ENCODE results near the gene GAB2.
A peak's percentile ranks its signal among the peaks of the same experiment; 100 is the strongest.

The GAB2 gene

GRCh38 chr11:78402847-78403246 is 14.8 kb downstream of the GAB2 start:
- FAIRE-seq (no peak), DNase-seq (ENCODE audit: insufficient read length, low spot score) (no peak)

DNA sequence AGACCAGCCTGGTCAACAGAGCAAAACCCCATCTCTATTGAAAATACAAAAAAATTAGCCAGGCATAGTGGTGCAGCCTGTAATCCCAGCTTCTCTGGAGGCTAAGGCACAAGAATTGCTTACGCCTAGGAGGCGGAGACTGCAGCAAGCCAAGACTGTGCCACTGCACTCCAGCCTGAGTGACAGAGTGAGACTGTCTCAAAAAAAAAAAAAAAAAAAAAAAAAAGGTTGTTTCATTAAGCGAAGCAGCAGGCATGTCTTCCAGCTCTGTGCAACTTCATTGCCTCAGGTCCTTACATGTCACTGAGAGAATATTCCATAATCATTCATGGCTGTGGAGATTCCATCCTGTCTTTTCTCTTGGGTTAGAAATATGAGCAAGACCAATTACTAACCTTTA is 16.9 kb downstream of the GAB2 start:
- DNase-seq (ENCODE audit: insufficient read length, low spot score) (no peak), FAIRE-seq (no peak)

DNA sequence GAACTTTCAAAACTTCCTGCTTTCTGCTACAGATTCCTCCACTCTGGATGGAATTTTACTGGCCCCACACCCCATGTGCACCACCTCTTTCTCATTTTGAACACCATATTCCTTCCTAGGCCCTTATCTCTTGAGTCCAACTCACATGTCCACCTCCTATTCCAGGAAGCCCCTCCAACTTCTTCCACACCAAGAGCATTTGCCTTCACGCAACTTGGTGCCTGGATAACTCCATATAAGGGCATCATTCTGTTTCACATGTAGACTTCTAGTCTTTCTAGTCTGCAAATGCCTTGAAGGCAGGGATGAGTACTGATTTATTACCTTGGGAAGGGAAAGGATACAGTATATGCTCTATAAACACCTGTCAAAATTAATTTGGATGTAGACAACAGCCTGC is 17.5 kb downstream of the GAB2 start:
- DNase-seq (ENCODE audit: insufficient read length, low spot score) = no peak
- FAIRE-seq = no peak

GRCh38 chr11:78399136-78399535 is 18.5 kb downstream of the GAB2 start:
- no peak for FAIRE-seq
- no peak for DNase-seq (ENCODE audit: insufficient read length, low spot score)

DNA sequence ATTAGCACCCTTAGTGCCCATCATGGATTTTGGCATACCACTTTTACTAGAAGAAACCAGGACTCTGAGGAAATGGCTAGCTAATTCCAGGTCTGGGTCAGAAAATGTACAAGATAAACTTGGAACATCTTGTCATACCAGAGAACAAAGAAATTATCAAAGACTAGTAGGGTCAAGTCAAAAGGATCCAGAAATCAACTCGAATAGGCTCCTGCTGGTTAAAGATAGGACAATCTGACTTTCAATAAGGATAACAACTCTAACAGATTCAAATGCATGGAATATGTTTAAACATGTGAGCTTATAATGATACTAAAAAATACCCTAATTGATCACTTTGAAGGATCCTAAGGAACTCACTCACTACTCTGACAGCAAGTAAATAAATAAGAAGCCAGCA is 18.9 kb downstream of the GAB2 start:
- FAIRE-seq = no peak
- no peak for DNase-seq (ENCODE audit: insufficient read length, low spot score)

GRCh38 chr11:78397398-78397797 is 20.2 kb downstream of the GAB2 start:
- FAIRE-seq (no peak), DNase-seq (ENCODE audit: insufficient read length, low spot score) (no peak)

GRCh38 chr11:78395597-78395996 is 22.0 kb downstream of the GAB2 start:
- FAIRE-seq = no peak
- no peak for DNase-seq (ENCODE audit: insufficient read length, low spot score)

- DNase-seq (ENCODE audit: insufficient read length, low spot score) = no peak
- no peak for FAIRE-seq
Measured at GRCh38 chr11:78392854-78393253, 24.8 kb downstream of the GAB2 start.

- no peak for DNase-seq (ENCODE audit: insufficient read length, low spot score)
- no peak for FAIRE-seq
Measured at GRCh38 chr11:78391424-78391823, 26.2 kb downstream of the GAB2 start.

DNA sequence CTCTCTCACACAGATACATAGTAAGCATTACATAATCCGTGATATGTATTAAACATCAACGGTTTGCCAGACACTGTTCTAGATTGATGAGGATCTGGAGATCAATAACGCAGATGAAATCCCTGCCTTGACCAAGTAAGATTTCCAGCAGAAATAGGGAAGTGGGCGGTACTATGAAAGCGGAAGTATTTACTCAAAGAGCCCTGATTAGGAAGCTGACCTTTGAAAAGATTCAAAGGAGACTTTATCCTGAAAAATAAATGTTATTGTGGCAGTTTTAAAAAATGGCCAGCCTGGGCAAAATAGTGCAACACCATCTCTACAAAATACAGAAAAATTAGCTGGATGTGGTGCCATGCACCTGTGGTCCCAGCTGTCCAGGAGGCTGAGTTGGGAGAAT is 26.8 kb downstream of the GAB2 start:
- DNase-seq (ENCODE audit: insufficient read length, low spot score) (no peak), FAIRE-seq (no peak)

DNA sequence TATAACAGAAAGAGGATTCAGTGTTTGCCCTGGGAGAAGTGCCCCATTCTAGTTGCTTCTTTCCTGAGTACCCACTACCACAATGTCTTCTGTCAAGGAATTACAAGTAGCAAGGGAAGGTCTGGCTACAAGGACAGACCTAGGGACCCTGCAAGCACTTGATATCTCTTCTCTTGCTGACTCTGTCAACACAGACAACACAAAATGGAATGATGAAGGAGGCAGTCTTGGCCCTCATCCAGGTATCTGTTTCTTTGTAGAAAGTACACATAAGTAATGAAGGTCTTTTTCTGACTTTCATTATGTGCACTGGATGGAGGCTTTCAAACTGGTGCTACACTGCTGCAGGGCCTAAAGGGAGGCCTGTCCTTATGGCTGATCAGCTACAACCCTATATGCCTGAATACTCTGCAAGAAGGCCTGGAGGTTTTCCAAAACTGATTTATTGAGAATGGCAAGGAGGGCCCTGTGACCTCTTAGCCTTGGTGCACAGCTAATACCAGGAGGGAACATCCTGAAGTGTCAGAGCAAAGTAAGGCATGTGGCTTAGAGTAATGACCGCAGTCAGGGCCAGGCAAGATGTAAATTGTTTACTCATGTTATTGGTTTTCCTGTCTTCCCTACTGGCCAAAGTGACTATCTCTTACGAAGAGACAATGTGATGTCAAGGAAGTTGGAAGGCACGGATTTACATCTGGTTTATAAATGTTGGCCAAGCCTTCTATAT is 31.2 kb downstream of the GAB2 start:
- no peak for FAIRE-seq
- no peak for DNase-seq (ENCODE audit: insufficient read length, low spot score)

DNA sequence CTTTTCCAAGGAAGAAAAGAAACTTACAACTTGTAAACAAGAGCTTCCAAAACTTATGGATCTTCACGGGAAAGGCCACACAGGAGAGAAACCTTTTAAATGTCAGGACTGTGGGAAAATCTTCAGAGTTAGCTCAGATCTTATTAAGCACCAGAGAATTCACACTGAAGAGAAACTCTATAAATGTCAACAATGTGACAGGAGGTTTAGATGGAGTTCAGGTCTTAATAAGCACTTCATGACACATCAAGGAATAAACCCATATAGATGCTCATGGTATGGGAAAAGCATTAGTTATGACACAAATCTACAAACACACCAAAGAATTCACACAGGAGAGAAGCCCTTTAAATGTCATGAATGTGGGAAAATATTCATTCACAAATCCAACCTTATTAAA is 32.4 kb downstream of the GAB2 start:
- DNase-seq (ENCODE audit: insufficient read length, low spot score) (no peak), FAIRE-seq (no peak)

- FAIRE-seq = no peak
- no peak for DNase-seq (ENCODE audit: insufficient read length, low spot score)
Measured at GRCh38 chr11:78384231-78384630, 33.4 kb downstream of the GAB2 start.

GRCh38 chr11:78381865-78382264 is 35.8 kb downstream of the GAB2 start:
- FAIRE-seq (no peak), DNase-seq (ENCODE audit: insufficient read length, low spot score) (no peak)

GRCh38 chr11:78380615-78381051 is 37.0 kb downstream of the GAB2 start:
- peak; percentile 38 for DNase-seq (ENCODE audit: insufficient read length, low spot score)

DNA sequence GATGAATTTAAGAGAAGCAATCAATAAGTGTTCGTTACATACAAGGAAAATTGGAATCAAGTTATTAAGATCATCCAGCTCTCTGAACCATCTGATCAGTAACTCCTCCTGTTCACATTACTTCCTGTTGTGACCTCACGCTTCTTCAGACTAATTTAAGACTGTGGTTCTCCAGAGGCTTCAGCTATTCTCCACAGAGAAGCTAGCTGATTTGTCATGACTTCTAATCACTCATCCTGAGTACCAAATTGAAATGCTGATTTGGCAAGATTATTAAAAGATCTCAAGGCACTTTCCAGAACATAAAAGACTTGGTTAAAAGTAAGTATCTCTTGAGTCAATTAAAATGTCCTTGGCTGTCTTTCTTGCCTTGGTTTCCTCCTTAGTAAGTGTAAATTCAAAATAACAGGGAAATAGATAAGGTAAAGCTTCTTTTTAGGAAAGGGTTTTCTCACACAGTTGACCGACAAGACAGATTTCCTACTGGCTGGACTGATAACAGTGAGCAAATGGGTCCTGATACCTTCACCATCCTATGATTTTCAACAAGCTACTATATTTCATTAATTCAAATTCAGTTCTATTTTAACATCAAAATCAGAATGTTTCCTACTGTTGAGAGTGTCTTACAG is 38.5 kb downstream of the GAB2 start:
- FAIRE-seq = no peak
- DNase-seq (ENCODE audit: insufficient read length, low spot score) = no peak

More at GRCh38 chr11:78380615-78381051, 37.0 kb downstream of the GAB2 start:
- no peak for FAIRE-seq

DNA sequence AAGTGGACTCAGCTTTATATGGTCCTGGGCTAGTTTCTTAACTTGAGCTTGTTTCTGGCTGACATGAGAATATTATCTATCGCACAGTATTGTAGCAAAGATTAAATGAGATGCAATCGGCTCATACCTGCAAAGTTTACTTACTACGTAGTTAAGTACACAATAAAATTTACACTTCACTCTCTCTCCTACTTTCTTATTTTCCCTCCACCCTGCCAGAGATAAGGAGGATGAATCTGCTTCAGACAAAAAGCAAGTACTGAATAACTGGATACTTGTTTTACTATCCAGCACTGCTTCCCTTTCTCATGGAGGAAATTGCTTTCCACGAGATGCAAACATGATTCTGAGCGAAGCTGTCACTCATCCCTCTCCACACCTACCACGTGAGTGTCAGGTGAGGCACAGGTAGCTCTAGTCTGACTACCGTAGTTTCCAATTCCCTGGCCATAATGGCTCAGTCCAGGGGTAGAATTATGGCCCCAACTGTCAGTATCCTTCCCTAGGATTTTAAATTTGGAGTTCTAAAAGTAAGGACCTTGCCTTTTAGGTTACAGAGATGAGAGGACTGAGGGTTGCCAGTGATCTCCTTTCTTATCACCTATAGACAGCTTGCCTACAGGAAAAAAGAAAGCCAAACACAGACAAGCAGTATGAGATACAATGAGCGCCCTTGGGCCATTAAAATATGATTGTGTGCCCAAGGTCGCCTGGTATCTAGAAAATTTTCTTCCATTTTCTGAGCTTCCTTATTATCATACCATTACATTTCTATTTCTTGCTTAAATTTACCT is 39.8 kb downstream of the GAB2 start:
- DNase-seq (ENCODE audit: insufficient read length, low spot score) = no peak
- FAIRE-seq = no peak

DNA sequence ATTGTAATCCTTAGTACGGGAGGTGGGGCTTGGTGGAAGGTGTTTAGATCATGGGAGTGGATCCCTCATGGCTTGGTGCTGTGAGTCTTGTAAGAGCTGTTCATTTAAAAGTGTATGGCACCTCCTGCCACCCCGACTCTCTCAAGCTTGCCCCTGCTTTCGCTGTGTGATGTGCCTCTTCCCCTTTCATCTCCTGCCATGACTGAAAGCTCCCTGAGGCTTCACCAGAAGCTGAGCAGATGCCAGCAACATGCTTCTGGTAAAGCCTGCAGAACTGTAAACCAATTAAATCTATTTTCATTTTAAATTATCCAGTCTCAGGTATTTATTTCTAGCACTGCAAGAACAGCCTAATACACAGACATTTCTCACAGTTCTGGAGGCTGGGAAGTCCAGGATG is 40.8 kb downstream of the GAB2 start:
- FAIRE-seq = no peak

GRCh38 chr11:78374917-78375316 is 42.7 kb downstream of the GAB2 start:
- FAIRE-seq = no peak

More for the DNA sequence above, 40.8 kb downstream of the GAB2 start:
- no peak for DNase-seq (ENCODE audit: insufficient read length, low spot score)

DNA sequence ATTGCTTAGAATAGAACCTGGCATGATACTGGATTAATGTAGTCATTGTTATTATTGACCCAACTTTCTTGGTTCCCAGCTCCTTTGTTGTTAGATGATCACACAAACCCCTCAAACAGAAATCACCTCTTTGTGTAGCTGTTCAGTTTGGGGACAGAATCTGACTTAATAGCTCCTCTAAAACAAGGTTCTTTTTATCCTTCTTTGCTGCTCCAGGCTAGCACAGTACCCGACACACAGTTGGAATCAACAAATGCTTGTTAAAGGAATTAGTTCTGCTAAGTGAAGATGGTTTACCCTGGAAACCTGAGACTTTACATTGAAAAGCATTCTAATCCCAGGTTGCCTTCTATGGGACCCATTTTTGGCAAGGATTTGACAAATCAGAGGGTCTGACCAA is 43.9 kb downstream of the GAB2 start:
- FAIRE-seq = no peak
- no peak for DNase-seq (ENCODE audit: insufficient read length, low spot score)

More at GRCh38 chr11:78374917-78375316, 42.7 kb downstream of the GAB2 start:
- DNase-seq (ENCODE audit: insufficient read length, low spot score) = no peak

DNA sequence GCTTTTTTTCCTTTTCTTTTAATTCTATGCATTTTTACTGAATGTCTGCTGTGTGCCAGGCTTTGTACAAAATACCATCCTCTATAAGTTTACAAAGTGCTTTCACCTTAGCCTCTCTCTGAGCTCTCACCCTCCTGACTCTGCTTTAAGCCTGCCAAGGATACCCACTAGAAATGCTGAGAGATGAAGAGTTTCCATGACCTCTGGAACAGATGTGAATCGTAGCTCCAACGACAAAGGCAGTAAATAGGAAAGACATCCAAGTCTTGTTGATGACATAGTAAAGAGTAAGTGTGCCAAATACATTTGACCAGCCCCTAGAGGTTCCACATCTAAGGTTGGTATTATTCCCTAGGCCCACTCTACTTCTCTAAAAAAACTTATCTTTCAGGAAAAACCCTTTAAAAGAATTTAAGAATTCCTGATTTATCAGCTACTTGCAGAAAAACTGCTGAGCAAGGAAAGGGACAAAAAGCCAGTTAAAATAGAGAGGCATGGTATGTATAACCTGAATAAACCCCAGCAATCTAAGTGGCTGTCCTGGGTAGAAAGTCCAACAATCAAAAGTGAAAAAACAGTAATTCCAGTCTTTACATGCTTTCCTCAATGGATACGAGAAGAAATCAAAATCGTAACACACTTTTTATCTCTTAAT is 45.4 kb downstream of the GAB2 start:
- no peak for DNase-seq (ENCODE audit: insufficient read length, low spot score)
- no peak for FAIRE-seq

All from HTR-8/SVneo (cell line).